GM21423 (cell line): ENCODE results near the gene CCT6A.
A peak's percentile ranks its signal among the peaks of the same experiment; 100 is the strongest.
"Not testable (repeated sequence)": the region's sequence is repeated elsewhere in the genome, so short reads cannot be mapped to it uniquely, and the experiment has no call there.

Source experiments
- ATAC-seq: cut with Tn5 transposase; IDR thresholded peaks from one replicate; pipeline ENCODE4 v1.9.1; 2021; ENCODE audit warnings: mild to moderate bottlenecking, moderate library complexity; ENCODE audit not compliant: unreplicated experiment

CCT6A gene

DNA sequence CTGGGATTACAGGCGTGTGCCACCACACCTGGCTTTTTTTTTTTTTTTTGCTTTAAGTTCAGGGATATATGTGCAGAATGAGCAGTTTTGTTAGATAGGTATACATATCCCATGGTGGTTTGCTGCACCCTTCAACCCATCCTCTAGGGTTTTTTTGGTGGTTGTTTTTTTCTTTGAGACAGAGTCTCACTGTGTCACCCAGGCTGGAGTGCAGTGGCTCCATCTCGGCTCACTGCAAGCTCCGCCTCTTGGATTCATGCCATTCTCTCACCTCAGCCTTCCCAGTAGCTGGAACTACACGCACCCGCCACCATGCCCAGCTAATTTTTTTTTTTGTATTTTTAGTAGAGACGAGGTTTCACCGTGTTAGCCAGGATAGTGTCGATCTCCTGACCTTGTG is 2.8 kb upstream of the CCT6A start:
- not testable (repeated sequence) for ATAC-seq

- no peak for ATAC-seq
Measured at GRCh38 chr7:56051053-56051338, 569 bp upstream of the CCT6A start.

DNA sequence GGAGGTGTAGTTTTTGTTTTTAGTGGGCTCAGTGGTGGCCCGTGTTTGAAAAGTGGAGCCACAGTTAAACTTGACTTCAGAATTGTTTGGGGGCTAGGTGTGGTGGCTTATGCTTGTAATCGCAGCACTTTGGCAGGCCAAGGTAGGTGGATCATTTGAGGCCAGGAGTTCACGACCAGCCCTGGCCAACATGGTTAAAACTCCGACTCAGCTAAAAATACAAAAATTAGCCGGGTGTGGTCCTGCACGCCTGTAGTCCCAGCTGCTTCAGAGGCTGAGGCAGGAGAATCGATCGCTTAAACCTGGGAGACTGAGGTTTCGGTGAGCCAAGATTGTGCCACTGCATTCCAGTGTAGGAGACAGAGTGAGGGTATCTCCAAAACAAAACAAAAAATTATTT is 1.8 kb downstream of the CCT6A start:
- no peak for ATAC-seq

DNA sequence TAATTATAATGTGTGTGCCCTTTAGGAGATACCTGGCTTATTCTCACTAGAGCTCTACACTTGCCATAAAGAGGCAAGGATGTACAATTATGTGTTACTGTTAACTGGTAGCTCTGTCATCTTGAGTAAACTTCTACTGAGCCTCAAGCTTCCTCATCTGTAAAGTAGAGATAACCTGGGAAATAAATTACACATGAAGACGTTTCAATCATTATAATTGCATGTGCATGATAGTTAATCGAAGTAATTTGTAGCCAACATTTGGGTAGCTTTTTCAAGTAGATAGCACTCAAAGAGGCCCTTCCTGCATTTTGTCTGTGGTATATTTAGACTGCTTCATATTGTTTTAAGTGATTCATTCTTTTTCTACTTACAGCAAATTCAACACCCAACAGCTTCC is 2.4 kb downstream of the CCT6A start:
- no peak for ATAC-seq

DNA sequence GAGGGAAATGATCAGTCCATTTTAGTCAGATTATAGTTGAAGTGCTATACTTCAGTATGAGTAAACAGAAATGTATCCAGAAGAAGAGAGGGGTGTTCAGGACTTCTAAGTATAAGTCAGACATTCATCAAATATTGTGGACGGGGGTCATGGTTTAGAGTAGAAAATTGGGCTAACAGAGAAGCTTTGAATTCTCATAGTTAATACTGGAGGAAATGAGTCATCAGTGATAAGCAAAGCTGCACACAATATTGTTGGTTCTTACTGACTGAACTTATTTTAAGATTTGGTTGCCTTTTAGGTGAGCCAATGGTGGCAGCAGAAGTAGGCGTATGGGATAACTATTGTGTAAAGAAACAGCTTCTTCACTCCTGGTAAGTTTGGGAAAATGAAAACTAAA is 10.8 kb downstream of the CCT6A start:
- ATAC-seq, result no peak

DNA sequence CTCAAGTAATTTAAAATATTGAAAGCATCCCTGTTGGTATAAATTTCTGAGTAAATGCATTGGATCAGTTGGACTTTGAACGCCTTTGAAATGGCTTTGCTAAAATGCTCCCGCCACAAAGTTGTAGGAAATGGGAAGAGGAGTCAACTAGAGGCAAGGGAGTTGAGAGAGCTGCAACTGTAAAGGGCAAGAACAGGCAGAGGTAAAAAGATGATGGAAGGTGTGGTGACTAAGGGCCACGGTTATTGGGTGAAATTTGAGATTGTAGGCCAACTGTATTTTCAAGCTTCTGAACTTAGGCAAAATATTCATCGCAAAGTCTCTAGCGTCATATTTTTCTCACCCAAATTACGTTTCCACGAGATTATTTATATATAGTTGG is 11.9 kb downstream of the CCT6A start:
- peak; percentile 1 for ATAC-seq

GRCh38 chr7:56063882-56064625 is 12.5 kb downstream of the CCT6A start, which contains the start of gene SUMF2:
Gene SUMF2, plus strand, starts transcription at chr7:56064286. Its CDS starts 26 bp downstream, at chr7:56064312.
- ATAC-seq, result peak; percentile 82

DNA sequence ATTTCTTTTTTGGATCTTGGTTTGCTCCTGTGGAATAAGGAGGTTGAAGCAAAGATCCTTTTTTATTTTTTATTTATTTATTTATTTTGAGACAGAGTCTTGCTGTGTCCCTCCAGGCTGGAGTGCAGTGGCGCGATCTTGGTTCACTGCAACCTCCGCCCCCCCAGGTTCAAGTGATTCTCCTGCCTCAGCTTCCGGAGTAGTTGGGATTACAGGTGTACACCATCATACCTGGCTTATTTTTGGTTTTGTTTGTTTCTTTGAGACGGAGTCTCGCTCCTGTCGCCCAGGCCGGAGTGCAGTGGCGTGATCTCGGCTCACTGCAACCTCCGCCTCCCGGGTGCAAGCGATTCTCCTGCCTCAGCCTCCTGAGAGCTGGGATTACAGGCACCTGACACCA is 14.8 kb downstream of the CCT6A start:
- not testable (repeated sequence) for ATAC-seq

DNA sequence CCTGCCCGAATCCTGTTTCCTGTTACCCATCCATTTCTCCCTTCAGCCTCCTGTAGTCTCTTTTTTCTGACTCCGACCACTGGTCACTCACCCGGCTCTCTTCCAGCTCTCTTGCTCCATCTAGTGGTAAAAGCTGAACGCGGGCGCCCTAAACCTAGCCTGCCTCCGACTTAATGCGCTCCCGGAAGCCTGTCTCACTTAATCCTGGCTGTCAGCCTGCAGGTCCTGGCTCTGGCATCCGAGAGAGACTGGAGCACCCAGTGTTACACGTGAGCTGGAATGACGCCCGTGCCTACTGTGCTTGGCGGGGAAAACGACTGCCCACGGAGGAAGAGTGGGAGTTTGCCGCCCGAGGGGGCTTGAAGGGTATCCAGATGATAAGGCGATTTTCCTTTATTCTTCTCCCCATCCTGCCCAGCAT is 22.8 kb downstream of the CCT6A start:
- peak; percentile 90 for ATAC-seq

- ATAC-seq, result no peak
Measured at GRCh38 chr7:56077681-56078080, 26.1 kb downstream of the CCT6A start.

- ATAC-seq, result no peak
Measured at GRCh38 chr7:56078196-56078595, 26.6 kb downstream of the CCT6A start.

DNA sequence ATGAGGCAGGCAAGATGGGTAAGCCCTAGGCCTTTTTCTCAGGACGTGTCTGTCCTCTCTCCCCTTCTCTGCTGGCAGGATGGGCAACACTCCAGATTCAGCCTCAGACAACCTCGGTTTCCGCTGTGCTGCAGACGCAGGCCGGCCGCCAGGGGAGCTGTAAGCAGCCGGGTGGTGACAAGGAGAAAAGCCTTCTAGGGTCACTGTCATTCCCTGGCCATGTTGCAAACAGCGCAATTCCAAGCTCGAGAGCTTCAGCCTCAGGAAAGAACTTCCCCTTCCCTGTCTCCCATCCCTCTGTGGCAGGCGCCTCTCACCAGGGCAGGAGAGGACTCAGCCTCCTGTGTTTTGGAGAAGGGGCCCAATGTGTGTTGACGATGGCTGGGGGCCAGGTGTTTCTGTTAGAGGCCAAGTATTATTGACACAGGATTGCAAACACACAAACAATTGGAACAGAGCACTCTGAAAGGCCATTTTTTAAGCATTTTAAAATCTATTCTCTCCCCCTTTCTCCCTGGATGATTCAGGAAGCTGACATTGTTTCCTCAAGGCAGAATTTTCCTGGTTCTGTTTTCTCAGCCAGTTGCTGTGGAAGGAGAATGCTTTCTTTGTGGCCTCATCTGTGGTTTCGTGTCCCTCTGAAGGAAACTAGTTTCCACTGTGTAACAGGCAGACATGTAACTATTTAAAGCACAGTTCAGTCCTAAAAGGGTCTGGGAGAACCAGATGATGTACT is 28.1 kb downstream of the CCT6A start:
- no peak for ATAC-seq

DNA sequence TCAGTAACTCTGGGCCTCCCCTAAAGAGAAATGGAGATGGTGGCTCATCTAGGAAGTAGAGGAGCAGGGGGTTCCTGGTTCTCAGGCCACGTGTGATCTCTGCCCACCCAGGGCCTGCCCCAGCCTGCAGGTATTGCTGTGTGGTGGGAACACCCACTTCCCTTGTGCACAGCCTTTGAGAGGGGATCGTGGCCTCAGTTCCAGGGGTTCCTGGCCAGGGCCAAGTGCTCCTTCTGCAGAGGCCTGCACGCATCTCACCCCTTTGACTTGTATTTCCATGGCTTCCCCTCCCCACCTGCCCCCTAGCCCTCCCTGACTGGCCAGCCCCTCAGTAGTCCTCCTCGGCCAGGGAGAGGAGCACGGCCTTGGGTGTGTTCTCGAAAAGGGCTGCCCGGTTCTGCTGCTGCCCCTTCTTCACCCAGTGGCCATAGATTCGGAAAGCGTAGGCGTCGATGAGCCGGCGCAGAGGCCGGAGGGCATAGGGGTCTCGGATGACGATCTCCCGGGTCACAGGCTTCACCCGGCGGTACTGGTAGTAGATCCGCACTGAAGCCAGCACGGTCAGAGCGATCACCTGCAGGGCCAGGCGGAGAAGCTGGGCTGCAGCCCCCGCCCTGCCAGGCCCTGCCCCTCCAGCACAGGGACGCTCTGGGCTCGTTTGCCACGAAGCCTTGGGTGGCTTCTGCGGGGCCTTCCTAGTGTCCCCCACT is 29.3 kb downstream of the CCT6A start:
- not testable (repeated sequence) for ATAC-seq

- no peak for ATAC-seq
Measured at GRCh38 chr7:56081626-56082340, 30.2 kb downstream of the CCT6A start.

- no peak for ATAC-seq
Measured at GRCh38 chr7:56083150-56083785, 31.7 kb downstream of the CCT6A start.

DNA sequence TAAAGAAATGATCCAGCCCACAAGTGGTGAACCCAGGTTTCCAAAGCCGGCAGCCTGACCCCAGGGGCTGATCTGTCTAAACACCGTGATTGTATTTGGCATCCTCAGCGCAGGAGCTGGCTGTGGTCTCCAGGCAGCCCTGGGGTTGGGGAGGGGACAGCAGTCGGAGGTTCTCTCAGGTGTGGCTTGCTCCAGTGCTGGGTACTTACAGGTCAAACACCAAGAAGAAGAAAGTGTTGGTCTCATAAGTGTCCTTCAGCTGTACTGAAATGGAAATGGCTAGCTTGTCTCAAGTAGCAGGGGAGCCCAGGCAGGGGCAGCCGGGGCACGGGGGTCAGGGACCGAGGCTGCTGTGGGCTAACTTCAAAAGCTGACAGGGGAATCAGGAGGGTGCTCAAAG is 35.2 kb downstream of the CCT6A start:
- ATAC-seq, result no peak

DNA sequence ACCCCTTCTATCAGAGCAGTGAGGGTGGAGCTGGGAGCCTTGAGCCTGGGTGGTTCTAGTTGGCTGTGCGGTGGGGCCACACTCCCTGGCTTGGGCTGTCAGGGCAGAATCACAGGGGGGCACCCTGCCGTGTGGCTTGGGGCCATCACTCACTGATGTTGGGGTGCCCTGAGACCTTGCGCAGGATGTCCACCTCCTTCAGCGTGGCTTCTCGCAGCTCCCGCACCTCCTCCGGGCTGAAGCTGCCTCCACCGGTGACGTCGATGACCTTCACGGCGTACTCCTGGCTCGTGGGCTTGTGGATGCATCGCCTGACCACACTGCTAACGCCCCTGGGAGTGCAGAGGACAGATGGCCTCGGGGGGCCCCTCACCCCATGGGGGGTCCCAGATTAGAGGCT is 35.9 kb downstream of the CCT6A start:
- no peak for ATAC-seq

- no peak for ATAC-seq
Measured at GRCh38 chr7:56091591-56091990, 40.0 kb downstream of the CCT6A start.

DNA sequence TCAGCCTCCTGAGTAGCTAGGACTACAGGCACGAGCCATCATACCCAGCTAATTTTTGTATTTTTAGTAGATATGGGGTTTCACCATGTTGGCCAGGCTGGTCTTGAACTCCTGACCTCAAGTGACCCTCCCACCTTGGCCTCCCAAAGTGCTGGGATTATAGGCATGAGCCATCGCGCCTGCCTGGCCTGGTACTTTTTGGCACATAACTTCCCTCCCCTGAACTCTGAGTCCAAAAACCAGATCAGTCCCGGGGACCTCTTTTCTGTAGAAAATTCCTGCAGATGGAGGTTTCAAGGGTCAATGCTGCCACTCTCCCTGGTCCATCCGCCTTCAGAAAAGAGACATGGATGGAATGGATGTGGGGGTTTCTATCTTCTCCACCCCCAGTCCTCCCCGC is 40.8 kb downstream of the CCT6A start:
- not testable (repeated sequence) for ATAC-seq

DNA sequence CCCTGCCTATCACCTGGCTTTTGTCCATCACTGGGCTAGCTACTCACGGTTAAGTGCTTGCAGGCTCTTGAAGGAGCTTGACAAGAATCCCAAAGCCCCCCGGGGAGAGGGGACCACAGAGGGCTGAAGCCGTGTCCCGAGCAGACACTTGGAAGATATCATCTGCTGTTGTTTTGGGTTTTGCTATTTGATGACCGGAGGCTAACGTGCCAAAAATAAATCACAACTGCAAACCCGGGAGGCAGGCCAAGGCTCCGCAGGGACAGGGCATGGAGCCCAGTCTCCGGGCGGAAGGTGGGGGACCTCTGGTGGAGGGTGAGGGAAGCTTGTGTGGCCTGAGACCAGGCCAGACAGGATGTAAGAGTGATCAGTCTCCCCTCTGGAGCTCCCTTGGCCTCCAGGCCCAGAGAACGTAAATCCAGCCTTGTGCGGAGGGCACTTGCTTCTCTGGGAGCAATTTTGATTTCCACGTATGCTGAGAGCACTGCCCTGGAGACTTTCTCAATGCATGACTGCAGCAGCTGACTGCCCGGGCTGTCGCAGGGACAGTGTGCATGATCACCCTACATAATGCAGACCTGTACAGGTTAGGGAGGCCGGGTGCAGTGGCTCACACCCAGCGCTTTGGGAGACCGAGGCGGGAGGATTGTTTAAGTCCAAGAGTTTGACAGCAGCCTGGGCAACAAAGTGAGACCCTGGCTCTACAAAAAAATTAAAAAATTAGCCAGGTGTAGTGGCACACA is 41.4 kb downstream of the CCT6A start, which contains the start of gene PHKG1:
PHKG1 (minus strand) TSS at position 164 of the 743 bp plus-strand sequence. CDS start 4,011 bp downstream, outside the sequence.
- ATAC-seq, result no peak
